ENCODE results near the gene CLTC.

Gene CLTC

DNA sequence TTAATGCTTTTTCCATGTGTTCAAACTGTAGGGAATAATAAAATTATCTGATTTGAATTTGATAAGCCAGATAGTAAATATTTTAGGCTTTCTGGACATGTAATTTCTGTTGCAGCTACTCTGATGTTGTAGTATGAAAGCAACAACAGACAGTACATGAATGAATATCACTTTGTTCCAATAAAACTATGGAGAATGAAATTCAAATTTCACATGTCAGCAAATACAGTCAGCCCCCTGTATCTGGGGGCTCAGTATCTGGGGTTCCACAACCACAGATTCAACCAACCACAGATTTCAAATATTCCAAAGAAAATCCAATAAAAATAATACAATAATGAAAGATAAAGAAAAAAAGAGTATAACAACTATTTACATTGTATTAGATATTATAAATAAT lies 8.2 kb upstream of the CLTC start:
- TF ChIP-seq, protein P1, sequence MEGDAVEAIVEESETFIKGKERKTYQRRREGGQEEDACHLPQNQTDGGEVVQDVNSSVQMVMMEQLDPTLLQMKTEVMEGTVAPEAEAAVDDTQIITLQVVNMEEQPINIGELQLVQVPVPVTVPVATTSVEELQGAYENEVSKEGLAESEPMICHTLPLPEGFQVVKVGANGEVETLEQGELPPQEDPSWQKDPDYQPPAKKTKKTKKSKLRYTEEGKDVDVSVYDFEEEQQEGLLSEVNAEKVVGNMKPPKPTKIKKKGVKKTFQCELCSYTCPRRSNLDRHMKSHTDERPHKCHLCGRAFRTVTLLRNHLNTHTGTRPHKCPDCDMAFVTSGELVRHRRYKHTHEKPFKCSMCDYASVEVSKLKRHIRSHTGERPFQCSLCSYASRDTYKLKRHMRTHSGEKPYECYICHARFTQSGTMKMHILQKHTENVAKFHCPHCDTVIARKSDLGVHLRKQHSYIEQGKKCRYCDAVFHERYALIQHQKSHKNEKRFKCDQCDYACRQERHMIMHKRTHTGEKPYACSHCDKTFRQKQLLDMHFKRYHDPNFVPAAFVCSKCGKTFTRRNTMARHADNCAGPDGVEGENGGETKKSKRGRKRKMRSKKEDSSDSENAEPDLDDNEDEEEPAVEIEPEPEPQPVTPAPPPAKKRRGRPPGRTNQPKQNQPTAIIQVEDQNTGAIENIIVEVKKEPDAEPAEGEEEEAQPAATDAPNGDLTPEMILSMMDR (IDR thresholded peaks at IDR 0.05; ENCODE audit: insufficient read depth, missing control alignments), result no peak
- DNase-seq (ENCODE audit: insufficient read length, low spot score) (no peak), FAIRE-seq (no peak)

DNA sequence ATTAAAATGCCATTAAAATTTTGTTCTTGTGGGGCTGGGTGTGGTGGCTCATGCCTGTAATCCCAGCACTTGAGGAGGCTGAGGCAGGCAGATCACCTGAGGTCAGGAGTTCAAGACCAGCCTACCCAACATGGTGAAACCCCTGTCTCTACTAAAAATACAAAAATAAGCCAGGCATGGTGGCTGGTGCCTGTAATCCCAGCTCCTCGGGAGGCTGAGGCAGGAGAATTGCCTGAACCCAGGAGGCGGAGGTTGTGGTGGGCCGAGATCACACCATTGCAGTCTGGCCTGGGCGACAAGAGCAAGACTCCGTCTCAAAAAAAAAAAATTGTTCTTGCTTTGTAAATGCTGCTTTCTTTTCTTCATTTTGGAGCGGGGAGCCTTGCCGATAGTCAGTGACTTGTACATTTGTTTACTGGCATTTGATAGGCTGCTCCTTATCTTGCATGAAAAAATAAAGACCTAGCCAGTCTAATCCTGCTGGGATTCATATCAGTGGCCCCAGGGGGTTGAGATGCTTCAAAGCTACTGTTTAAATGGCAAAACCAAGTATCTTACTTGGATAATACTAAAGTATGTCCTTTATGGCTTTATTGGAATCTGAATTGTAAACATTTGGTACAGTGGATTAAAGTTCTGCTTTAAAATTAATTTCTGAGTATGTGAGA lies 3.3 kb upstream of the CLTC start:
- FAIRE-seq, result no peak
- no peak for DNase-seq (ENCODE audit: insufficient read length, low spot score)
- TF ChIP-seq, protein P1 (IDR thresholded peaks at IDR 0.05; ENCODE audit: insufficient read depth, missing control alignments), result no peak

DNA sequence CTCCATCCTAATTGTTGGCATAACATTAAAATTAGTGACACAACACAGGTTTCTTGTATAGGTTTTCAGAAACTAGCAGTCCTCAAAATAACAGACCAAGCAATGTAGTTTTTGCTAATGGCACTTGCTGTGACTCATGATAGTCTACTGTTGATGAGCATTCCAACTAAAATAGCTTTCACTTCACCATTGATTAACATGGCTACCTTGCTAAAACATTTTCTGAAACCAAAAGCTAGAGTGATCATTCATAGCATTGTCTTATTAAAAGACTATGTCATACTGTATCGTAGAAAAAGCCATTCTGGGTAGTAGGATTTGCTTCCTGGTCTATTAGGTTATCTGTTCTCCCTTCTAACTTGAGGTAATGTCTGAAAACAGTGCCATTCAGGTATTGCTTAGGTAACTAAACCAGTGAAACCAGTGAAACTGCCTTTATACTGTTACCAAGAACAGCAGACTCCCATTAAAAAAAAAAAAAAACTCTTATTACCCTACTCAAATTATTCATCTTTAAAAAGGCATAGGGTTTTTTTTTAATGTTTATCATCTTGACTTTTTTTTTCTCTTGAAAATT lies 2.5 kb upstream of the CLTC start:
- DNase-seq (ENCODE audit: insufficient read length, low spot score), result no peak
- FAIRE-seq, result no peak
- TF ChIP-seq, protein P1 (IDR thresholded peaks at IDR 0.05; ENCODE audit: insufficient read depth, missing control alignments), result no peak

DNA sequence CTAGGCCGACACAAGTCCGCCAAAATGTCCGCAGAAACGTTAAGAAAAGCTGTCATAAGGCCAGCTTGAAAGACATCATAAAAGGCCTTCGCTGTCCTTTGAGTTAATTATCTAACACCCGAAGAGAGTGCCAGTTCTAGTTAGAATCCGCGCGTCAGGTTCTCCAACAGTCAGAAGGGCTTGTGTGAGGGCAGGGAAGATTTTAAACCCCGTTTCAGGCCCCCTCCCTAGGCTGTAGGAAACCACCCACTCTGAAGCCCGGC lies 729 bp upstream of the CLTC start:
- TF ChIP-seq, protein P1 (IDR thresholded peaks at IDR 0.05; ENCODE audit: insufficient read depth, missing control alignments), result no peak
- no peak for FAIRE-seq

DNA sequence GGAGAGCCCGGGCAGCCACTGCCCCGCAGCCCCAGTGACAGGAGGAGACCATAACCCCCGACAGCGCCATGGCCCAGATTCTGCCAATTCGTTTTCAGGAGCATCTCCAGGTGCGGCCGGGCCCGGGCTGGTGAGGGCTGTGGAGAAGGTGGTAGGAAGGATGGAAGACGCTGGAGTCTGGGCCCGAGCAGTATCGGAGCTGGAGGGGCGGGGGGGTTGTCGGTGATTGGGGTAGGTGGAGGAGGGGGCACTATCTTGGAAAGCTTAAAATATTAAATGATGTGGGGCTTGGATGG lies 317 bp downstream of the CLTC start:
- no peak for DNase-seq (ENCODE audit: insufficient read length, low spot score)
- TF ChIP-seq, protein P1 (IDR thresholded peaks at IDR 0.05; ENCODE audit: insufficient read depth, missing control alignments), result no peak
- no peak for FAIRE-seq

More for the DNA sequence above, 729 bp upstream of the CLTC start:
- no peak for DNase-seq (ENCODE audit: insufficient read length, low spot score)

DNA sequence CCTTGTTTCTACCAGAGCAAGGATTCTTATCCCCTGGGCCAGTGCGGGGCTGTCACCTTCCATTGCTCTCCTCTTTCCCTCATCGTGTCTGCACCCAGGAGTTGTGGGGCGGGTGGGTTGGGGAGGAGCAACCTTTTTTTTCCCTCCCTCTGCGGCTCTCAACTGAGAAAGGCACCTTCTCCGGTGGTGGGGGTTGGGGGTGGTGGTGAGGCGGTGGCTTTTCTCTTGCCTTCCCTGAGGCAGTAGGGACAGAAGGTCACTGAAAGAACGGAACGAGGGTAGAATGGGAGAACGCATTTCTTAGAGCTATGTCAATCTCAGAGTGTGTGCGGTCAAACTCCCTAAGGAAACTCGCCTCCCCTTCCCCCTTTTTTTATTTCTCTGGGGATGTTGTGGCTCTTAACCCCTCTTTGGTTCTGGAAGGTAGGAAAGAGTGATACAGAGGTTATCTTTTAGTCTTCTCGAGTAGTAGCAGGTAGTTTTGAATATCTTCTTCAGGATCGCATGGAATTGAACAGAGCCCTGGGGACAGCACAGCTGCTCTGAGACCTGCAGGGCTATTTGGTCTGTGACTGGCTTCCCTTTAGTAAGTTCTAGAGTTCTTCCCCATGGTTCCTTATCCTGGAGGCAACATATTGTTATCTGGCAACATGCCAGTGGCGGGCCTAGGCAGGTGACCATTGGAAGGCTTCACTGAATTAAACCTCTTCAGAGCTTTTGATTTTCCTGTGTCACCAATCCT lies 994 bp downstream of the CLTC start:
- TF ChIP-seq, protein P1 (IDR thresholded peaks at IDR 0.05; ENCODE audit: insufficient read depth, missing control alignments), result no peak
- DNase-seq (ENCODE audit: insufficient read length, low spot score) (no peak), FAIRE-seq (no peak)

DNA sequence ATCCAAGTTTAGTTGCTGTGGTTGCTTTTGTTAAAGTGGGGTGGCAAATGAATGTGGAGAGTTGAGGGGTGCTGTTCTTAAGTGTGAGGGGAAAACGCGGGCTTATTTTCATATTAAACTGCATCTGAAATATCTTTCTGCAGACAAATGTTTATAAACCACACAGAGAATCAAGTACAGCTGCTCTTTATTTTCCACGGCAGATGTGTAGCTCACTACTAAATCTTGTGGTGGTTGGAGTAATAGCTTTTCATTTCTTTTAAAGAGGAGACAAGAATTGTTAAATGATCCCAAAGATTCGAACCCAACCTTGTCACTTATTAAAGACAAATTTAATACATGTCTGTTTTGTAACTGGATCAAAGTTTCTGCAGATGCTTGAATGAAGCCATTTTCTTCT lies 2.1 kb downstream of the CLTC start:
- FAIRE-seq (no peak), DNase-seq (ENCODE audit: insufficient read length, low spot score) (no peak)
- TF ChIP-seq, protein P1 (IDR thresholded peaks at IDR 0.05; ENCODE audit: insufficient read depth, missing control alignments), result no peak
